SK-N-MC (cell line): Measurements from ENCODE around the gene NIPAL1.

Experiments used
- DNase-seq: peaks from one replicate; pipeline ENCODE4 v3.0.0-alpha.2; 2011; ENCODE audit warnings: low read depth, low spot score
- H3K27ac ChIP-seq: fragments of 200-600 bp; sonication (generic); 2 replicates; pipeline ENCODE4 v1.5.1; 2016; ENCODE audit warnings: mixed run types
- H3K36me3 ChIP-seq: fragments of 200-600 bp; sonication (generic); 2 replicates; pipeline ENCODE4 v1.6.1; 2017; ENCODE audit warnings: antibody characterized with exemption, low read length, mixed read lengths; ENCODE audit not compliant: insufficient read depth
- H3K4me3 ChIP-seq: fragments of 200-600 bp; sonication (generic); 2 replicates; pipeline ENCODE4 v1.5.1; 2016
- H3K9ac ChIP-seq: fragments of 200-600 bp; sonication (generic); 2 replicates; pipeline ENCODE4 v1.8.0; 2017; ENCODE audit warnings: mixed run types, mixed read lengths; ENCODE audit not compliant: insufficient read length
- H3K9me3 ChIP-seq: fragments of 200-600 bp; sonication (generic); 2 replicates; pipeline ENCODE4 v1.6.1; 2017; ENCODE audit warnings: low read depth, mild to moderate bottlenecking, antibody characterized with exemption, low read length, moderate library complexity, mixed read lengths
- EZH2 ChIP-seq: fragments of 200-600 bp; sonication (generic); IDR thresholded peaks from one replicate; pipeline ENCODE4 v1.6.1; 2017; ENCODE audit warnings: antibody characterized with exemption
- FOXP2 ChIP-seq: optimal IDR thresholded peaks from 2 replicates; pipeline ENCODE3; 2011; ENCODE audit warnings: mild to moderate bottlenecking, moderate library complexity; ENCODE audit not compliant: insufficient read depth; ENCODE audit errors: extremely low read length, control extremely low read depth
- POLR2AphosphoS5 ChIP-seq: IDR thresholded peaks from 2 replicates; pipeline ENCODE4 v1.6.1; 2012; ENCODE audit warnings: mild to moderate bottlenecking, low read depth, low read length, borderline replicate concordance

Gene NIPAL1

GRCh38 chr4:48065587-48066052, 49.0 kb downstream of the NIPAL1 start:
- no peak overlapping the region for H3K27ac ChIP-seq
- TF ChIP-seq EZH2 (no peak), POLR2AphosphoS5 (no peak), FOXP2 (no peak)
- no peak overlapping the region for H3K4me3 ChIP-seq
- H3K36me3 ChIP-seq: no peaks in the 10 kb centered on the region
- no peak overlapping the region for H3K9ac ChIP-seq
- no peak for DNase-seq
- no peaks in the 10 kb centered on the region for H3K9me3 ChIP-seq

- TF ChIP-seq POLR2AphosphoS5: no peak
- TF ChIP-seq EZH2: no peak
- no peak for TF ChIP-seq FOXP2
- Histone ChIP-seq H3K9ac (no peak overlapping the region), H3K4me3 (no peak overlapping the region)
Observed at GRCh38 chr4:48067536-48067935, 51.0 kb downstream of the NIPAL1 start.

GRCh38 chr4:48068182-48068581, 51.6 kb downstream of the NIPAL1 start:
- no peak for DNase-seq
- Histone ChIP-seq H3K9me3 (no peaks in the 10 kb centered on the region), H3K4me3 (no peak overlapping the region), H3K36me3 (no peaks in the 10 kb centered on the region), H3K9ac (no peak overlapping the region), H3K27ac (no peak overlapping the region)
- no peak for TF ChIP-seq FOXP2
- TF ChIP-seq EZH2: no peak
- no peak for TF ChIP-seq POLR2AphosphoS5

More at GRCh38 chr4:48067536-48067935, 51.0 kb downstream of the NIPAL1 start:
- H3K36me3 ChIP-seq: no peaks in the 10 kb centered on the region
- no peaks in the 10 kb centered on the region for H3K9me3 ChIP-seq
- H3K27ac ChIP-seq: no peak overlapping the region
- DNase-seq: no peak

GRCh38 chr4:48069026-48069425, 52.5 kb downstream of the NIPAL1 start:
- Histone ChIP-seq H3K27ac (no peak overlapping the region), H3K9me3 (no peaks in the 10 kb centered on the region), H3K4me3 (no peak overlapping the region), H3K36me3 (no peaks in the 10 kb centered on the region), H3K9ac (no peak overlapping the region)
- TF ChIP-seq EZH2 (no peak), POLR2AphosphoS5 (no peak), FOXP2 (no peak)
- no peak for DNase-seq

- DNase-seq: no peak
- Histone ChIP-seq H3K4me3 (no peak overlapping the region), H3K9ac (no peak overlapping the region), H3K36me3 (no peaks in the 10 kb centered on the region), H3K27ac (no peak overlapping the region), H3K9me3 (no peaks in the 10 kb centered on the region)
- TF ChIP-seq FOXP2: no peak
- TF ChIP-seq EZH2: no peak
- TF ChIP-seq POLR2AphosphoS5: no peak
Observed at GRCh38 chr4:48071191-48071590, 54.6 kb downstream of the NIPAL1 start.

GRCh38 chr4:48073567-48074103, 57.1 kb downstream of the NIPAL1 start:
- H3K9ac ChIP-seq: no peak overlapping the region
- H3K27ac ChIP-seq: no peak overlapping the region
- DNase-seq: no peak
- no peaks in the 10 kb centered on the region for H3K9me3 ChIP-seq
- TF ChIP-seq POLR2AphosphoS5: no peak
- TF ChIP-seq EZH2: no peak
- no peak for TF ChIP-seq FOXP2
- no peak overlapping the region for H3K4me3 ChIP-seq
- H3K36me3 ChIP-seq: no peaks in the 10 kb centered on the region

- TF ChIP-seq POLR2AphosphoS5 (no peak), FOXP2 (no peak), EZH2 (no peak)
- no peak overlapping the region for H3K4me3 ChIP-seq
Observed at GRCh38 chr4:48074657-48075056, 58.1 kb downstream of the NIPAL1 start.

GRCh38 chr4:48078425-48078824, 61.9 kb downstream of the NIPAL1 start:
- H3K4me3 ChIP-seq: no peak overlapping the region
- no peaks in the 10 kb centered on the region for H3K9me3 ChIP-seq
- no peaks in the 10 kb centered on the region for H3K36me3 ChIP-seq
- TF ChIP-seq EZH2 (no peak), POLR2AphosphoS5 (no peak), FOXP2 (no peak)
- no peak overlapping the region for H3K27ac ChIP-seq
- no peak overlapping the region for H3K9ac ChIP-seq
- no peak for DNase-seq

More at GRCh38 chr4:48074657-48075056, 58.1 kb downstream of the NIPAL1 start:
- DNase-seq: no peak
- Histone ChIP-seq H3K9me3 (no peaks in the 10 kb centered on the region), H3K27ac (no peak overlapping the region), H3K9ac (no peak overlapping the region), H3K36me3 (no peaks in the 10 kb centered on the region)
